ENCODE measurements around the gene YTHDF2.
"Not testable (repeated sequence)": the region's sequence is repeated elsewhere in the genome, so short reads cannot be mapped to it uniquely, and the experiment has no call there.

Gene YTHDF2

GRCh38 chr1:28736450-28737306 lies at the start of gene YTHDF2:
YTHDF2 (plus strand) TSS chr1:28736940; CDS start chr1:28737121, 181 bp downstream.
- DNase-seq (ENCODE audit: low read depth, low spot score), result peak; percentile 99

- DNase-seq (ENCODE audit: low read depth, low spot score), result not testable (repeated sequence)
These were observed 45.1 kb upstream of the YTHDF2 start for GRCh38 chr1:28691627-28692026.

GRCh38 chr1:28703629-28704028 lies 33.1 kb upstream of the YTHDF2 start:
- no peak for DNase-seq (ENCODE audit: low read depth, low spot score)

GRCh38 chr1:28716336-28716735 lies 20.4 kb upstream of the YTHDF2 start:
- no peak for DNase-seq (ENCODE audit: low read depth, low spot score)

- no peak for DNase-seq (ENCODE audit: low read depth, low spot score)
These were observed 18.6 kb upstream of the YTHDF2 start for GRCh38 chr1:28718166-28718565.

- peak; percentile 56 for DNase-seq (ENCODE audit: low read depth, low spot score)
These were observed 18.0 kb upstream of the YTHDF2 start for GRCh38 chr1:28718586-28719331.

- no peak for DNase-seq (ENCODE audit: low read depth, low spot score)
These were observed 17.5 kb upstream of the YTHDF2 start for GRCh38 chr1:28719332-28719619.

- no peak for DNase-seq (ENCODE audit: low read depth, low spot score)
These were observed 16.4 kb upstream of the YTHDF2 start for GRCh38 chr1:28720376-28720775.

- DNase-seq (ENCODE audit: low read depth, low spot score), result not testable (repeated sequence)
These were observed 14.8 kb upstream of the YTHDF2 start for GRCh38 chr1:28721927-28722326.

- DNase-seq (ENCODE audit: low read depth, low spot score), result not testable (repeated sequence)
These were observed 11.4 kb upstream of the YTHDF2 start for GRCh38 chr1:28725365-28725764.

- no peak for DNase-seq (ENCODE audit: low read depth, low spot score)
These were observed 735 bp upstream of the YTHDF2 start for GRCh38 chr1:28735961-28736449.

GRCh38 chr1:28737307-28738132 lies 780 bp downstream of the YTHDF2 start:
- DNase-seq (ENCODE audit: low read depth, low spot score), result peak; percentile 70

- no peak for DNase-seq (ENCODE audit: low read depth, low spot score)
These were observed 3.4 kb downstream of the YTHDF2 start for GRCh38 chr1:28740118-28740517.

GRCh38 chr1:28744184-28744583 lies 7.4 kb downstream of the YTHDF2 start:
- no peak for DNase-seq (ENCODE audit: low read depth, low spot score)

GRCh38 chr1:28745653-28746173 lies 9.0 kb downstream of the YTHDF2 start:
- DNase-seq (ENCODE audit: low read depth, low spot score), result no peak

GRCh38 chr1:28750330-28750729 lies 13.6 kb downstream of the YTHDF2 start:
- DNase-seq (ENCODE audit: low read depth, low spot score), result no peak

- not testable (repeated sequence) for DNase-seq (ENCODE audit: low read depth, low spot score)
These were observed 14.1 kb downstream of the YTHDF2 start for GRCh38 chr1:28750771-28751294.

- DNase-seq (ENCODE audit: low read depth, low spot score), result peak; percentile 28
These were observed 14.7 kb downstream of the YTHDF2 start for GRCh38 chr1:28751315-28752060.

GRCh38 chr1:28755701-28756100 lies 19.0 kb downstream of the YTHDF2 start:
- no peak for DNase-seq (ENCODE audit: low read depth, low spot score)

GRCh38 chr1:28756846-28757245 lies 20.1 kb downstream of the YTHDF2 start:
- DNase-seq (ENCODE audit: low read depth, low spot score), result peak; percentile 39

- no peak for DNase-seq (ENCODE audit: low read depth, low spot score)
These were observed 21.7 kb downstream of the YTHDF2 start for GRCh38 chr1:28758420-28758819.
